ENCODE measurements around the gene MYNN. TPM values are rescaled to one million over a fixed set of nuclear protein-coding genes. Genes with fewer than 3 reads are reported as not detected.

MYNN gene
- total RNA-seq, 1 donor from 2014 or later = 13.0 TPM

- TF ChIP-seq CTCF (IDR thresholded peaks at IDR 0.05; ENCODE audit: unreplicated experiment) = no peak
- Mint-ChIP-seq H3K4me1 (ENCODE audit: unreplicated experiment) (peaks cover 22% of the 10 kb centered on the region), H3K27me3 (ENCODE audit: unreplicated experiment) (no peaks in the 10 kb centered on the region), H3K36me3 (ENCODE audit: low read depth, unreplicated experiment) (no peaks in the 10 kb centered on the region), H3K4me3 (ENCODE audit: unreplicated experiment) (no peak overlapping the region), H3K27ac (ENCODE audit: unreplicated experiment) (no peak overlapping the region), H3K9me3 (ENCODE audit: unreplicated experiment) (no peaks in the 10 kb centered on the region)
- no peak for DNase-seq (ENCODE audit: low spot score)
These were observed 65.4 kb downstream of the MYNN start for GRCh38 chr3:169838511-169839030.

Other genes starting within 250 kb of the MYNN start
- gene MECOM, start 109.7 kb upstream of the MYNN start, total RNA-seq (ENCODE audit: unreplicated experiment) = 164 TPM
- 3.2 TPM for gene TERC, start 8.3 kb upstream of the MYNN start, total RNA-seq (ENCODE audit: unreplicated experiment)
- 2.6 TPM for gene ACTRT3, start 3.8 kb upstream of the MYNN start, total RNA-seq (ENCODE audit: unreplicated experiment)
- 0.38 TPM for gene LRRIQ4, start 39.5 kb downstream of the MYNN start, total RNA-seq (ENCODE audit: unreplicated experiment)
- gene LRRC34, start 39.5 kb downstream of the MYNN start, total RNA-seq (ENCODE audit: unreplicated experiment) = 5.6 TPM
- gene LRRC31, start 96.5 kb downstream of the MYNN start, total RNA-seq (ENCODE audit: unreplicated experiment) = 0.23 TPM
- gene SAMD7, start 138.2 kb downstream of the MYNN start, total RNA-seq (ENCODE audit: unreplicated experiment) = not detected
- gene SEC62, start 193.4 kb downstream of the MYNN start, total RNA-seq (ENCODE audit: unreplicated experiment) = 89.3 TPM